ES-I3 (cell line): Measurements from ENCODE around the gene GUCY2C.

Source experiments
- H3K36me3 ChIP-seq: 2 replicates; pipeline ENCODE4 v1.6.1; 2013; ENCODE audit warnings: mild to moderate bottlenecking, low read length, control low read depth, moderate library complexity; ENCODE audit not compliant: insufficient read depth
- H3K4me1 ChIP-seq: 2 replicates; pipeline ENCODE4 v1.6.1; 2013; ENCODE audit warnings: mild to moderate bottlenecking, control low read depth, low read length; ENCODE audit not compliant: insufficient read depth
- H3K9ac ChIP-seq: 2 replicates; pipeline ENCODE4 v1.6.1; 2013; ENCODE audit warnings: low read depth, mild to moderate bottlenecking, low read length, moderate library complexity
- H3K9me3 ChIP-seq: 2 replicates; pipeline ENCODE4 v1.6.1; 2013; ENCODE audit warnings: mild to moderate bottlenecking, low read length, moderate library complexity; ENCODE audit not compliant: control insufficient read depth, insufficient read depth

Gene GUCY2C

GRCh38 chr12:14563046-14563445 lies 133.4 kb downstream of the GUCY2C start:
- Histone ChIP-seq H3K36me3 (no peaks in the 10 kb centered on the region), H3K9ac (no peak overlapping the region), H3K9me3 (no peaks in the 10 kb centered on the region), H3K4me1 (no peaks in the 10 kb centered on the region)
